OCI-LY3 (cell line): ENCODE data around the gene SF3A2.

ENCODE experiments used
- H2AFZ ChIP-seq: fragments of 200-600, 300-600 bp; shearing (Covaris generic); 2 replicates; pipeline ENCODE4 v1.6.0; 2014; ENCODE audit warnings: antibody characterized with exemption, low read depth, low read length
- H3K27ac ChIP-seq: fragments of 200-600, 300-600 bp; sonication (generic); 2 replicates; pipeline ENCODE4 v1.5.1; 2014; ENCODE audit warnings: mild to moderate bottlenecking, low read length, moderate library complexity, mixed read lengths
- H3K27me3 ChIP-seq: fragments of 200-600, 300-600 bp; sonication (generic); 2 replicates; pipeline ENCODE4 v1.6.1; 2014; ENCODE audit warnings: low read depth, low read length, mixed read lengths
- H3K36me3 ChIP-seq: fragments of 200-600, 300-600 bp; sonication (generic); replicated peaks from 2 replicates; pipeline ENCODE3; 2014; ENCODE audit warnings: low read depth, low read length, mixed read lengths
- H3K4me1 ChIP-seq: fragments of 300-600, 200-600 bp; sonication (generic); 2 replicates; pipeline ENCODE4 v1.6.1; 2014; ENCODE audit warnings: low read length, mixed read lengths
- H3K4me2 ChIP-seq: fragments of 200-600, 300-600 bp; sonication (generic); 2 replicates; pipeline ENCODE4 v1.6.1; 2014; ENCODE audit warnings: low read length, mixed read lengths
- H3K4me3 ChIP-seq: fragments of 300-600, 200-600 bp; sonication (generic); 2 replicates; pipeline ENCODE4 v1.5.1; 2014; ENCODE audit warnings: antibody characterized with exemption, mild to moderate bottlenecking, low read length, moderate library complexity
- H3K79me2 ChIP-seq: fragments of 300-600, 200-600 bp; shearing (Covaris generic); 2 replicates; pipeline ENCODE4 v1.6.1; 2014; ENCODE audit warnings: mild to moderate bottlenecking, low read length, mixed read lengths
- H3K9ac ChIP-seq: fragments of 300-600, 200-600 bp; shearing (Covaris generic); 2 replicates; pipeline ENCODE4 v1.6.0; 2014; ENCODE audit warnings: mild to moderate bottlenecking, low read length, moderate library complexity
- H3K9me3 ChIP-seq: fragments of 200-600, 300-600 bp; shearing (Covaris generic); 2 replicates; pipeline ENCODE4 v1.6.1; 2014; ENCODE audit warnings: low read length, mixed read lengths; ENCODE audit not compliant: insufficient read depth
- H4K20me1 ChIP-seq: fragments of 200-600, 300-600 bp; sonication (generic); 2 replicates; pipeline ENCODE4 v1.6.1; 2016; ENCODE audit warnings: low read length, mixed read lengths; ENCODE audit not compliant: insufficient read depth
- EZH2phosphoT487 ChIP-seq: fragments of 200-600 bp; shearing (Covaris generic); IDR thresholded peaks from 2 replicates; pipeline ENCODE4 v1.6.1; 2018; ENCODE audit warnings: antibody characterized with exemption, mixed run types, low read depth
- TF ChIP-seq, protein P1 (sequence below): fragments of 200-600, 300-600 bp; sonication (generic); IDR thresholded peaks from 2 replicates; pipeline ENCODE4 v1.5.1; 2014; ENCODE audit warnings: antibody characterized with exemption, low read length, low read depth

SF3A2 gene

DNA sequence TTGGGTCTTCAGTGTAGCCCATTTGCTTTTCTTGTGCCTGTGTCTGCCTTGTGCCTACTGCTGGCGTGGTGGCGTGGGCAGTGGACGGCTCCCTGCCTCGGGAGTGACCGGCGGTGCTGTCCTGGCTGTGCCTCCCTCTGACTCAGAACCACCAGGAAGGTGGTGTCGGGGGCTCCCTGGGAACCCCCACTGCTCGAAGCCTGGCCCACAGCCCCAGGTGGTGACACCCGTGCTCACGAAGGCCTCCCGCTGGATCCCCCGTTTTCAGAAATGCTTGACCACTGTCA, 7.4 kb downstream of the SF3A2 start:
- Histone ChIP-seq H3K4me1 (peaks cover 8% of the 10 kb centered on the region; the same call in 1 of the 2 replicates), H3K27me3 (no peaks in the 10 kb centered on the region), H3K4me2 (no peak overlapping the region), H3K9me3 (no peaks in the 10 kb centered on the region), H3K79me2 (peaks cover 49% of the 10 kb centered on the region), H2AFZ (no peak overlapping the region), H3K9ac (no peak overlapping the region), H3K36me3 (peaks cover 77% of the 10 kb centered on the region), H4K20me1 (peaks cover 74% of the 10 kb centered on the region), H3K4me3 (no peak overlapping the region), H3K27ac (no peak overlapping the region)
- TF ChIP-seq EZH2phosphoT487 = no peak

DNA sequence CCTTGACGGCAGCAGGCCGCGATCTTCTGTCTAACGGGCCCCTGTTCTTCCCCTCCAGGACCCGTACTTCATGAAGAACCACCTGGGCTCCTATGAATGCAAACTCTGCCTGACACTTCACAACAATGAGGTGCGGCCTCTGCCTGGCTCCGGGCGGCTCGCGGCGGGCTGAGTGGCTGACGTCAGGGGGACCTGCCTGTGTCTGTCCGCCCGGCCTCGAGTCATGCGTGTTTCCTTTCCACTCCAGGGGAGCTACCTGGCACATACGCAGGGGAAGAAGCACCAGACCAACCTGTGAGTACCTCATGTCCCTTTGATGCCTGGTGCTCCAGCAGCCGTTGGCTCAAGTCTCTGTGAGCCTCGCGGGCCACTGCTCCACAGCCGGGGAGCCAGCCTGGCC, 7.9 kb downstream of the SF3A2 start:
- no peaks in the 10 kb centered on the region for H3K27me3 ChIP-seq
- H3K4me3 ChIP-seq = no peak overlapping the region
- H3K79me2 ChIP-seq = peaks cover 45% of the 10 kb centered on the region
- peaks cover 70% of the 10 kb centered on the region for H4K20me1 ChIP-seq
- H3K36me3 ChIP-seq = peaks cover 75% of the 10 kb centered on the region
- H3K27ac ChIP-seq = no peak overlapping the region
- TF ChIP-seq, protein P1, sequence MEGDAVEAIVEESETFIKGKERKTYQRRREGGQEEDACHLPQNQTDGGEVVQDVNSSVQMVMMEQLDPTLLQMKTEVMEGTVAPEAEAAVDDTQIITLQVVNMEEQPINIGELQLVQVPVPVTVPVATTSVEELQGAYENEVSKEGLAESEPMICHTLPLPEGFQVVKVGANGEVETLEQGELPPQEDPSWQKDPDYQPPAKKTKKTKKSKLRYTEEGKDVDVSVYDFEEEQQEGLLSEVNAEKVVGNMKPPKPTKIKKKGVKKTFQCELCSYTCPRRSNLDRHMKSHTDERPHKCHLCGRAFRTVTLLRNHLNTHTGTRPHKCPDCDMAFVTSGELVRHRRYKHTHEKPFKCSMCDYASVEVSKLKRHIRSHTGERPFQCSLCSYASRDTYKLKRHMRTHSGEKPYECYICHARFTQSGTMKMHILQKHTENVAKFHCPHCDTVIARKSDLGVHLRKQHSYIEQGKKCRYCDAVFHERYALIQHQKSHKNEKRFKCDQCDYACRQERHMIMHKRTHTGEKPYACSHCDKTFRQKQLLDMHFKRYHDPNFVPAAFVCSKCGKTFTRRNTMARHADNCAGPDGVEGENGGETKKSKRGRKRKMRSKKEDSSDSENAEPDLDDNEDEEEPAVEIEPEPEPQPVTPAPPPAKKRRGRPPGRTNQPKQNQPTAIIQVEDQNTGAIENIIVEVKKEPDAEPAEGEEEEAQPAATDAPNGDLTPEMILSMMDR = no peak
- no peak overlapping the region for H2AFZ ChIP-seq
- H3K4me1 ChIP-seq = peaks cover 4% of the 10 kb centered on the region; the same call in 1 of the 2 replicates
- H3K4me2 ChIP-seq = no peak overlapping the region
- no peaks in the 10 kb centered on the region for H3K9me3 ChIP-seq
- H3K9ac ChIP-seq = no peak overlapping the region

DNA sequence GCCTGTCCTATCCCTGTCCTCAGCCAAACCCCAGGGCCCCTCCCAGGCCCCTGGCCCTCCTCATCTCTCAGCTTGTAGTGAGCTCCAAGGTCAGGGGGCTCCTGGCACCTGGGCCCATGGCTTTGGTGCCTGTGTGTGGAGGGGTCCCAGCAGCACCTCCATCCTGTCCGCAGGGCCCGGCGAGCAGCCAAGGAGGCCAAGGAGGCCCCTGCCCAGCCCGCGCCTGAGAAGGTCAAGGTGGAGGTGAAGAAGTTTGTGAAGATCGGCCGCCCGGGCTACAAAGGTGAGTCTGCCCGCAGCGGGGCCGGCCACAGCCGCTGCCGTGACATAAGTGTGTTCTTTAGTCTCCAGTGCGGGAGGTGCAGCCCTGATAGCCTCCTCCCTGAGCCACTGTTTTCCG, 8.6 kb downstream of the SF3A2 start:
- no peak overlapping the region for H2AFZ ChIP-seq
- H3K9ac ChIP-seq = no peak overlapping the region
- no peaks in the 10 kb centered on the region for H3K27me3 ChIP-seq
- H3K4me1 ChIP-seq = no peaks in the 10 kb centered on the region
- peaks cover 62% of the 10 kb centered on the region for H4K20me1 ChIP-seq
- no peaks in the 10 kb centered on the region for H3K9me3 ChIP-seq
- no peak overlapping the region for H3K4me3 ChIP-seq
- peaks cover 37% of the 10 kb centered on the region for H3K79me2 ChIP-seq
- no peak overlapping the region for H3K4me2 ChIP-seq
- TF ChIP-seq EZH2phosphoT487 = no peak
- TF ChIP-seq, protein P1 = no peak
- H3K36me3 ChIP-seq = peaks cover 75% of the 10 kb centered on the region
- H3K27ac ChIP-seq = no peak overlapping the region

DNA sequence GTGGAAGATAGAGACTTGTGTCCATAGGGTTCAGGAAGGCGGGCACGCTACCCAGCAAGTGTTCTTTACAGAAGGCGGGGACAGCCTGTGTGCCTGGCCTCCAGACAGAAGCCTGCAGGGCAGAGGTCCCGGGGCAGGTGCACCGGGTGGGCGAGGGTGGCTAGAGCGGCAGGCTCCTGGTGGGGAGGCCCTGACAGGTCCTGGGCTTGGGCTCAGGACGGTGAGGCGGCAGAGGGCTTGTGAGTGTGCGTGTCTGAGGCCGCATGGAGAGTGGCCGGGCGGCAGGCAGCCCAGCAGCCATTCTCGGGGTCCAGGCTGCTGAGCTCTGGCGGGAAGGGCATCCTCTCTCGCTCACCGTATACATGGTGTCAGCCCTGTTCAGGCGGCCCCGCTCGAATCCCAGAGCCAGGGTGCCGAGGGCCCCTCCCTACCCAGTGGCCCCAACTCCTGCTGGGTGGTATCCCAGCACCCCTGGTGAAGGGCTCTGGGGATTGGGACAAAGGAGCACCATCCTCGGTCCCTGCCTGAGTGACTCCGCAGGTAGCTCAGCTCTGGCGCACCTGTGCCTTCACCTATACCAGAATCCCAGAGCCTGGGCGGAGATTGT, 9.5 kb downstream of the SF3A2 start:
- H2AFZ ChIP-seq = no peak overlapping the region
- H3K36me3 ChIP-seq = peaks cover 71% of the 10 kb centered on the region
- no peak overlapping the region for H3K27ac ChIP-seq
- H4K20me1 ChIP-seq = peaks cover 53% of the 10 kb centered on the region
- H3K9ac ChIP-seq = no peak overlapping the region
- no peak overlapping the region for H3K4me3 ChIP-seq
- H3K79me2 ChIP-seq = peaks cover 29% of the 10 kb centered on the region
- H3K9me3 ChIP-seq = no peaks in the 10 kb centered on the region
- no peaks in the 10 kb centered on the region for H3K27me3 ChIP-seq
- no peak overlapping the region for H3K4me2 ChIP-seq
- H3K4me1 ChIP-seq = no peaks in the 10 kb centered on the region
- TF ChIP-seq EZH2phosphoT487 = no peak
- TF ChIP-seq, protein P1 = no peak
